Activated T-cell treated with anti-CD3 and anti-CD28 coated beads, Interleukin-2, amount 50 U/mL, for 72 hours (primary cell): ENCODE data around the gene TDRD6. TPM values are rescaled to one million over a fixed set of nuclear protein-coding genes. Genes with fewer than 3 reads are reported as not detected.

Experiments used
- ATAC-seq, 2 donors: fragments of 150-1000 bp; cut with Tn5 transposase; replicated peaks in 1 of 2; 2 replicates each; pipeline ENCODE4 v1.10.0; 2021; ENCODE audit warnings: moderate library complexity in 2 of 2, mild to moderate bottlenecking in 1 of 2
- DNase-seq, 2 donors: peaks; one replicate each; pipeline ENCODE4 v3.0.0; 2021 to 2022; ENCODE audit warnings: mixed read lengths in 1 of 2
- H3K27ac Mint-ChIP-seq: one replicate; pipeline ENCODE4 v1.8.0; 2022; ENCODE audit warnings: mild to moderate bottlenecking, moderate library complexity, mixed read lengths
- H3K27me3 Mint-ChIP-seq: one replicate; pipeline ENCODE4 v1.8.0; 2022; ENCODE audit warnings: low read depth, mixed read lengths
- H3K36me3 Mint-ChIP-seq, 2 donors: one replicate each; pipeline ENCODE4 v1.8.0; 2022; ENCODE audit warnings: mixed read lengths in 2 of 2, mild to moderate bottlenecking in 1 of 2; ENCODE audit not compliant: insufficient read depth in 2 of 2
- H3K4me1 Mint-ChIP-seq: one replicate; pipeline ENCODE4 v1.8.0; 2022; ENCODE audit warnings: low read depth, mixed read lengths
- H3K4me3 Mint-ChIP-seq, 2 donors: one replicate each; pipeline ENCODE4 v1.8.0; 2022; ENCODE audit warnings: mild to moderate bottlenecking in 2 of 2, mixed read lengths in 2 of 2, moderate library complexity in 2 of 2
- H3K9me3 Mint-ChIP-seq, 2 donors: one replicate each; pipeline ENCODE4 v1.8.0; 2022; ENCODE audit warnings: mixed read lengths in 2 of 2
- total RNA-seq, 2 donors: library from RNA; stranded (reverse); gene quantifications; one replicate each; pipeline ENCODE4 v1.2.3, GENCODE V29; 2022

TDRD6 gene
- total RNA-seq, 2 donors from 2014 or later: not detected

DNA sequence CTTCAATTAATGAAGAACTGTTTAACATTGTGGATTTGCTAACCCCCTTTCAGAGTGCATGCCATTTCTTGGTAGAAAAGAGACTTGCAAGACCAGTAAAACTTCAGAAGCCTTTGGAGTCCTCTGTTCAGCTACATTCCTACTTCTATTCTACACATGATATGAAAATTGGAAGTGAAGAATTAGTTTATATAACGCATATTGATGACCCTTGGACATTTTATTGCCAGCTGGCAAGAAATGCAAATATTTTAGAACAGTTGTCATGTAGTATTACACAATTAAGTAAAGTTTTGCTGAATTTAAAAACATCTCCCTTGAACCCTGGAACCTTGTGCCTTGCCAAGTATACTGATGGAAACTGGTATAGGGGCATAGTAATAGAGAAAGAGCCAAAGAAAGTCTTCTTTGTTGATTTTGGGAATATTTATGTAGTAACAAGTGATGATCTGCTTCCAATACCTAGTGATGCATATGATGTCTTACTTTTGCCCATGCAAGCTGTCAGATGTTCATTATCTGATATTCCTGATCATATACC is 3.3 kb downstream of the TDRD6 start:
- no peaks in the 10 kb centered on the region for H3K36me3 Mint-ChIP-seq
- H3K27me3 Mint-ChIP-seq: peaks cover 26% of the 10 kb centered on the region
- no peak overlapping the region for H3K27ac Mint-ChIP-seq
- DNase-seq (no peak), ATAC-seq (no peak)
- H3K4me1 Mint-ChIP-seq: no peaks in the 10 kb centered on the region
- H3K4me3 Mint-ChIP-seq: no peak overlapping the region
- H3K9me3 Mint-ChIP-seq: no peaks in the 10 kb centered on the region

DNA sequence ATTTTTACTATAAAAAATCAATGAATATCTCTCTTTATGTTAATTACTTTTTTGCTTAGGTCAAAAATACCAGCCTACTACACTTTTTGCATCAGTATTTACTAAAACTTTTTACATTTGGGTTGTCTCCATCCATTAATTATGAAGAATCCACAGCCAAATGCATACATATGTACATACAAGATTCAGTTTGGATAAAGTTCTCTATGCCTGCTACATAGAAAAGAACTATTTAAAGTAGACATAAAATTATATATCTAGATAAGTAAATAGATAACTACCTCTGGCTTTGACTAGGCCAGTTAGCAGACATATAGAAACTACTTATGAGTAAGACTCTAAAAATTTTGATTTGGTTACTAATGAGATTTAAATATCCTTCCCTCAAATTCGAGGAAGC is 12.3 kb downstream of the TDRD6 start:
- no peak overlapping the region for H3K27ac Mint-ChIP-seq
- H3K9me3 Mint-ChIP-seq: no peaks in the 10 kb centered on the region
- no peaks in the 10 kb centered on the region for H3K36me3 Mint-ChIP-seq
- H3K4me1 Mint-ChIP-seq: peaks cover 12% of the 10 kb centered on the region
- no peak overlapping the region for H3K4me3 Mint-ChIP-seq
- DNase-seq: no peak
- no peak for ATAC-seq
- peaks cover 15% of the 10 kb centered on the region for H3K27me3 Mint-ChIP-seq

GRCh38 chr6:46704562-46704961 is 16.9 kb downstream of the TDRD6 start:
- no peaks in the 10 kb centered on the region for H3K36me3 Mint-ChIP-seq
- DNase-seq: no peak
- no peak overlapping the region for H3K4me3 Mint-ChIP-seq
- peaks cover 32% of the 10 kb centered on the region for H3K27me3 Mint-ChIP-seq
- ATAC-seq: no peak
- no peak overlapping the region for H3K27ac Mint-ChIP-seq
- H3K4me1 Mint-ChIP-seq: peaks cover 3% of the 10 kb centered on the region
- H3K9me3 Mint-ChIP-seq: no peaks in the 10 kb centered on the region

DNA sequence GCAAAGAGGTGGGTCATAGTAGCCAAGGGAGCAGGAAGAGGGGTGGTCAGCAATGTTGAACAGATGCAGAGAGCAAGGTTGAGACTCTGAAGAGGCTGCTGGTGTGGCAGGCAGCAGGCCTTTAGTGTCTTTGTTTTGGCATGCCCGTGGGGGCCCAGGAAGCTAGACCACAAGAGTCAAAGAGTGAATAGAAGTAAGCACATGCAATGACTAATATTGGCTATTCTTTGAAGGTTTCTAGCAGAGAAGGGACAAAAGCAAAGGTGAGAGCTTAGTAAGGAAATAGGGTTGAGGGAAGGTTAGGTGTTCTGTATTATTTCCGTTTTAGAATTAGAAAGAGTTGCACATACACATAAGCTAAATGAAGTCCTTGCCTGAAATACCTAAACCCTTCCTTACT is 18.8 kb downstream of the TDRD6 start:
- no peaks in the 10 kb centered on the region for H3K4me1 Mint-ChIP-seq
- DNase-seq (peak in 1 of 2 donors; percentile 5), ATAC-seq (peak; percentile 34 to 60)
- H3K27me3 Mint-ChIP-seq: peaks cover 41% of the 10 kb centered on the region
- H3K36me3 Mint-ChIP-seq: no peaks in the 10 kb centered on the region
- H3K4me3 Mint-ChIP-seq: no peak overlapping the region
- H3K27ac Mint-ChIP-seq: no peak overlapping the region
- H3K9me3 Mint-ChIP-seq: no peaks in the 10 kb centered on the region

DNA sequence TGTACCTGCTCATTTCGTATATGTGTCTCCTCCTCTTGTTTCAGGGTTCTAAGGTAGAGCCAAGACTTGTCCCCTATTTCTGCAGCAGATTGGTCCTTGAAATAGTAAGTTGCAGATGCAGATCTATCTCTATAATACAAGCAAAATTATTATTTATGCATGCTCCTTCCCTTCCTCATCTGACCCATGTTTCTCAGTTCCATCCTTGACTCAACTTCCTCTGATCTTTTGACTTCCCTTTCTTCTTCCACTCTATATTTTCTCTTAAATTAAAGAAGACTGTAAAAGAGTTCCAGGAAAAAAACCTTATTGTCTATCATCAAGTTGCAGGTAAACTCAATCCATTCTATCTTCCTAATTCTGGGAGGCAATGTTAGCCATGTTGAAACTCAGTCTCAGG is 23.8 kb downstream of the TDRD6 start:
- DNase-seq (no peak), ATAC-seq (no peak)
- Mint-ChIP-seq H3K27me3 (peaks cover 36% of the 10 kb centered on the region), H3K36me3 (no peaks in the 10 kb centered on the region), H3K4me3 (no peak overlapping the region), H3K9me3 (no peaks in the 10 kb centered on the region), H3K27ac (no peak overlapping the region), H3K4me1 (no peaks in the 10 kb centered on the region)

GRCh38 chr6:46715141-46715540 is 27.5 kb downstream of the TDRD6 start:
- no peaks in the 10 kb centered on the region for H3K9me3 Mint-ChIP-seq
- no peak overlapping the region for H3K27ac Mint-ChIP-seq
- H3K27me3 Mint-ChIP-seq: peaks cover 35% of the 10 kb centered on the region
- no peak for DNase-seq
- H3K4me1 Mint-ChIP-seq: peaks cover 7% of the 10 kb centered on the region
- H3K4me3 Mint-ChIP-seq: no peak overlapping the region
- no peaks in the 10 kb centered on the region for H3K36me3 Mint-ChIP-seq
- no peak for ATAC-seq

- Mint-ChIP-seq H3K36me3 (no peaks in the 10 kb centered on the region), H3K4me1 (peaks cover 7% of the 10 kb centered on the region), H3K27me3 (peaks cover 33% of the 10 kb centered on the region), H3K27ac (no peak overlapping the region), H3K9me3 (no peaks in the 10 kb centered on the region), H3K4me3 (no peak overlapping the region)
- peak in 1 of 2 donors; percentile 4 for DNase-seq
- ATAC-seq: peak; percentile 62 to 85
These were observed 31.4 kb downstream of the TDRD6 start for GRCh38 chr6:46719099-46719498.

GRCh38 chr6:46720401-46720800 is 32.7 kb downstream of the TDRD6 start:
- H3K4me1 Mint-ChIP-seq: peaks cover 7% of the 10 kb centered on the region
- H3K9me3 Mint-ChIP-seq: no peaks in the 10 kb centered on the region
- H3K36me3 Mint-ChIP-seq: no peaks in the 10 kb centered on the region
- no peak overlapping the region for H3K4me3 Mint-ChIP-seq
- no peak overlapping the region for H3K27ac Mint-ChIP-seq
- peaks cover 34% of the 10 kb centered on the region for H3K27me3 Mint-ChIP-seq
- no peak for ATAC-seq
- no peak for DNase-seq

- Mint-ChIP-seq H3K27me3 (peaks cover 80% of the 10 kb centered on the region), H3K4me1 (no peaks in the 10 kb centered on the region), H3K9me3 (no peaks in the 10 kb centered on the region), H3K36me3 (no peaks in the 10 kb centered on the region), H3K4me3 (no peak overlapping the region), H3K27ac (no peak overlapping the region)
- ATAC-seq: no peak
- no peak for DNase-seq
These were observed 42.2 kb downstream of the TDRD6 start for GRCh38 chr6:46729787-46730326.

- no peaks in the 10 kb centered on the region for H3K9me3 Mint-ChIP-seq
- DNase-seq: no peak
- ATAC-seq: no peak
- H3K27me3 Mint-ChIP-seq: peaks cover 83% of the 10 kb centered on the region
- H3K27ac Mint-ChIP-seq: no peak overlapping the region
- H3K4me3 Mint-ChIP-seq: no peak overlapping the region
- no peaks in the 10 kb centered on the region for H3K36me3 Mint-ChIP-seq
- H3K4me1 Mint-ChIP-seq: no peaks in the 10 kb centered on the region
These were observed 43.3 kb downstream of the TDRD6 start for GRCh38 chr6:46730921-46731461.

GRCh38 chr6:46733341-46733801 is 45.7 kb downstream of the TDRD6 start:
- no peak for ATAC-seq
- H3K4me1 Mint-ChIP-seq: no peaks in the 10 kb centered on the region
- no peak overlapping the region for H3K27ac Mint-ChIP-seq
- H3K27me3 Mint-ChIP-seq: peaks cover 88% of the 10 kb centered on the region
- H3K4me3 Mint-ChIP-seq: no peak overlapping the region
- DNase-seq: no peak
- no peaks in the 10 kb centered on the region for H3K9me3 Mint-ChIP-seq
- H3K36me3 Mint-ChIP-seq: no peaks in the 10 kb centered on the region

- H3K27ac Mint-ChIP-seq: no peak within 1 kb of the TSS
- H3K9me3 Mint-ChIP-seq: no peaks in the 10 kb centered on the region
- peak within 1 kb of the TSS; percentile 38 to 48 for H3K4me3 Mint-ChIP-seq
- DNase-seq: no peak
- H3K36me3 Mint-ChIP-seq: no peaks in the 10 kb centered on the region
- peaks cover 83% of the 10 kb centered on the region for H3K27me3 Mint-ChIP-seq
- no peaks in the 10 kb centered on the region for H3K4me1 Mint-ChIP-seq
- peak in 1 of 2 donors; percentile 42 for ATAC-seq
These were observed 47.4 kb downstream of the TDRD6 start, which contains the start of gene PLA2G7 for GRCh38 chr6:46734867-46735719. Gene PLA2G7 (minus strand): TSS chr6:46735375. CDS start chr6:46722891, 12,484 bp downstream.

- peaks cover 78% of the 10 kb centered on the region for H3K27me3 Mint-ChIP-seq
- no peaks in the 10 kb centered on the region for H3K9me3 Mint-ChIP-seq
- H3K4me3 Mint-ChIP-seq: peak overlapping the region in 1 of 2 donors; percentile 41
- H3K4me1 Mint-ChIP-seq: no peaks in the 10 kb centered on the region
- H3K27ac Mint-ChIP-seq: no peak overlapping the region
- no peak for ATAC-seq
- DNase-seq: no peak
- H3K36me3 Mint-ChIP-seq: no peaks in the 10 kb centered on the region
These were observed 48.0 kb downstream of the TDRD6 start for GRCh38 chr6:46735720-46736031.
